Body of pancreas (tissue), 4 donors: ENCODE measurements around the gene GGT1. TPM values are rescaled to one million over a fixed set of nuclear protein-coding genes. Genes with fewer than 3 reads are reported as not detected.
"Not testable (repeated sequence)": the region's sequence is repeated elsewhere in the genome, so short reads cannot be mapped to it uniquely, and the experiment has no call there.

Source experiments
- ATAC-seq: fragments of 150-250 bp; one replicate; pipeline ENCODE4 v1.9.1; 2016
- DNase-seq, 4 donors: peaks; one replicate each; pipeline ENCODE4 v3.0.0-alpha.2; 2019
- H3K27ac ChIP-seq, 4 donors: fragments of 200-600 bp; sonication (generic); 1 replicate in 3 of 4; 2 replicates in 1 of 4; pipeline versions ENCODE4 v1.5.1 to v1.6.1; 2016 to 2019; ENCODE audit warnings: mild to moderate bottlenecking in 1 of 4, mixed read lengths in 1 of 4, moderate library complexity in 1 of 4
- H3K27me3 ChIP-seq, 2 donors: fragments of 200-600 bp; sonication (generic); one replicate each; pipeline ENCODE4 v1.6.0; 2016; ENCODE audit warnings: mild to moderate bottlenecking in 1 of 2
- H3K36me3 ChIP-seq, 2 donors: fragments of 200-600 bp; sonication (generic); replicated peaks in 1 of 2; 2 replicates each; pipeline ENCODE4 v1.5.1; 2016; ENCODE audit warnings: low read depth in 2 of 2; ENCODE audit not compliant: insufficient read depth in 1 of 2
- H3K4me1 ChIP-seq: fragments of 200-600 bp; sonication (generic); one replicate; pipeline ENCODE4 v1.6.0; 2016
- H3K4me3 ChIP-seq, 2 donors: fragments of 200-600 bp; sonication (generic); 1 replicate in 1 of 2; 2 replicates in 1 of 2; pipeline ENCODE4 v1.5.1; 2016 to 2019
- H3K9me3 ChIP-seq, 3 donors: fragments of 200-600 bp; sonication (generic); 1 replicate in 2 of 3; 2 replicates in 1 of 3; pipeline ENCODE4 v1.5.1; 2016
- CTCF ChIP-seq, 7 experiments: fragments of 450-650 bp in 4 of 7; fragments of 200-600 bp in 3 of 7; sonication (generic) in 3 of 7; IDR thresholded peaks; one replicate each; pipeline ENCODE4 v1.5.1; 2016 to 2019; ENCODE audit warnings: antibody characterized with exemption in 7 of 7
- POLR2A ChIP-seq, 3 donors: fragments of 450-650 bp; IDR thresholded peaks; one replicate each; pipeline ENCODE4 v1.6.1; 2016; ENCODE audit warnings: antibody characterized with exemption in 3 of 3, mild to moderate bottlenecking in 2 of 3
- WGBS, 2 donors: methylation state at CpG; one replicate each; pipeline ENCODE4 v1.1.5; 2017; 5-methylcytosine and 5-hydroxymethylcytosine counted together
- intact Hi-C: fragments of 100-400 bp; cut with DNase I; formaldehyde crosslinking; loops from one replicate; pipeline ENCODE4 v1.15.1; 2023
- total RNA-seq, 2 donors: library from RNA; depleted of rRNA; stranded (reverse); fragments of >200 nt; gene quantifications; one replicate each; pipeline ENCODE4 v1.1.0, GENCODE V29; 2016

The GGT1 gene
- 10 to 100 TPM; 45.4 to 58.7 TPM for total RNA-seq

DNA sequence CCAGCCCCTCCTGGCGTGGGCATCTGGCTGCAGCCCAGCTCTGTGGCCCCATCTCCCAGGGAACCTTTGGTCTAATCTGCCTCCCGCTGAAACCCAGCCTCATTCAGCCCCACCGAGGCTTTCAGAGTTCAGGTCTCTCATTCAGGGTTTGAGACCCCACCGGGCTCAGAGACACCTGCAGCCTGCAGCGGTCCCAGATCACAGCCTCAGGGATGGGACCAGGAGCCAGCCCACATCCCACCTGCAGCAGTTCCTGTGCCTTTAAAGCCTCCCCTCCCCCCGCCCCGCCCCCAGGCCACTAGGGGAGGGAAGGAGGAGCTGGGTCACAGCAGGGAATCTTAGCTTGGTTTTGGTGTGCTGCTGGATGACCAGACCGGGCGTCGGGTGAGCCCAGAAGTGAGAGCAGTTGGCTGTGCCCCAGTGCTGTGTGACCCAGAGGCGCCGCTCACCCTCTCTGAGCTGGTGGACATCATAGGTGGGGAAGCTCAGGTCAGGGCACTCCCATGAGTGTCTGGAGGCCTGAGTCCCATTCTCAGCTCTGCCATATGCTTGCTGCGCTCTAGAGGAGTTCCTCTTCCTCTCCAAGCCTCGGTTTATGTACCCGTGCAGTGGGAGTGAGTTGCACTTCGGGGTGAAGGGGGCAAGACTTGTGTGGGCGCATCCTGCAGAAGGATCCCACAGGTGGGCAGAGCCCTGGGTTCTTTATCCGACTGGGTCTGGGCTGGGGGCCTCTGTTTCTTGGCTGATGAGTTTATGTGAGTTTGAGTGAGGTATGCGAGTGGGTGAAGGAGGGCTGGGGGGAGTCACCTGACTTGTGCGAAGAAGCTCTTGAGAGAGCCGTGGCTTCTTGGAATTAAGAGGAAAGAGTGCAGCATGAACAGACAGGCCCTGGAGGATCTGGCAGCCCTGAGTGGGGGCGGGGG, at the start of gene GGT1:
TSS of gene GGT1 (plus strand) at position 347 of the 923 bp plus-strand sequence. CDS start 7,889 bp downstream, outside the sequence.
- H3K9me3 ChIP-seq, H3K27me3 ChIP-seq, intact Hi-C loops, H3K36me3 ChIP-seq: not testable (repeated sequence)
- TF ChIP-seq POLR2A (IDR thresholded peaks at IDR 0.05): peak in 1 of 3 donors; percentile 29
- WGBS, 2 donors: 33 to 36% methylated on average over 7 to 16 of the region's 22 CpGs
- Histone ChIP-seq H3K4me3 (peak within 1 kb of the TSS; percentile 15 to 31), H3K27ac (peak within 1 kb of the TSS; percentile 62 to 79 (median 78)), H3K4me1 (peaks cover 47% of the 10 kb centered on the region)
- DNase-seq (peak; percentile 46 to 53 (median 52)), ATAC-seq (peak; percentile 37)

GRCh38 chr22:24553597-24554312, 49.2 kb upstream of the GGT1 start:
- peak overlapping the region; percentile 85 to 99 (median 98) for H3K27ac ChIP-seq

GRCh38 chr22:24554313-24555164, 48.5 kb upstream of the GGT1 start, which contains the start of gene GUCD1:
Gene GUCD1, minus strand, starts transcription at chr22:24555138. Its CDS starts 147 bp downstream, at chr22:24554991.
- no peak for TF ChIP-seq CTCF (IDR thresholded peaks at IDR 0.05)
- TF ChIP-seq POLR2A (IDR thresholded peaks at IDR 0.05): peak; percentile 70 to 84 (median 74)
- no peaks in the 10 kb centered on the region for H3K27me3 ChIP-seq
- no peaks in the 10 kb centered on the region for H3K9me3 ChIP-seq
- intact Hi-C loops: no loop called here
- H3K27ac ChIP-seq: peak within 1 kb of the TSS; percentile 85 to 99 (median 98)
- peaks cover 0 to 12% of the 10 kb centered on the region in 2 donors for H3K36me3 ChIP-seq
- no peak for ATAC-seq
- H3K4me3 ChIP-seq: peak within 1 kb of the TSS; percentile 84 to 85
- DNase-seq: peak in 3 of 4 donors; percentile 36 to 42 (median 42)
- 0 to 1% methylated on average over 21 to 64 of the region's 64 CpGs for WGBS, 2 donors
- peaks cover 60% of the 10 kb centered on the region for H3K4me1 ChIP-seq

More at GRCh38 chr22:24553597-24554312, 49.2 kb upstream of the GGT1 start:
- peak overlapping the region; percentile 84 to 85 for H3K4me3 ChIP-seq
- no peaks in the 10 kb centered on the region for H3K27me3 ChIP-seq
- intact Hi-C loops: no loop called here
- TF ChIP-seq CTCF (IDR thresholded peaks at IDR 0.05): no peak
- TF ChIP-seq POLR2A (IDR thresholded peaks at IDR 0.05): no peak
- ATAC-seq: no peak
- peaks cover 0 to 7% of the 10 kb centered on the region in 2 donors for H3K36me3 ChIP-seq
- no peaks in the 10 kb centered on the region for H3K9me3 ChIP-seq
- DNase-seq: peak in 3 of 4 donors; percentile 20 to 35 (median 31)
- peaks cover 64% of the 10 kb centered on the region for H3K4me1 ChIP-seq
- WGBS, 2 donors: 18% methylated on average over 10 to 12 of the region's 12 CpGs

GRCh38 chr22:24555165-24556039, 47.6 kb upstream of the GGT1 start, which contains the start of gene SNRPD3:
Gene SNRPD3, plus strand, starts transcription at chr22:24555999. Its CDS starts 1,676 bp downstream, at chr22:24557675.
- peak; percentile 92 for ATAC-seq
- intact Hi-C loops: no loop called here
- TF ChIP-seq POLR2A (IDR thresholded peaks at IDR 0.05) (peak; percentile 59 to 87 (median 87)), CTCF (IDR thresholded peaks at IDR 0.05) (peak in 6 of 7 experiments; percentile 6 to 57 (median 51))
- Histone ChIP-seq H3K27me3 (no peaks in the 10 kb centered on the region), H3K27ac (peak within 1 kb of the TSS; percentile 85 to 99 (median 98)), H3K36me3 (peaks cover 0 to 12% of the 10 kb centered on the region in 2 donors), H3K4me1 (peaks cover 51% of the 10 kb centered on the region), H3K9me3 (no peaks in the 10 kb centered on the region), H3K4me3 (peak within 1 kb of the TSS; percentile 84 to 85)
- peak; percentile 100 for DNase-seq
- WGBS, 2 donors: 0 to 1% methylated on average over 17 to 56 of the region's 59 CpGs
